ENCODE results near the gene PSMA7.
"Not testable (repeated sequence)": the region's sequence is repeated elsewhere in the genome, so short reads cannot be mapped to it uniquely, and the experiment has no call there.

PSMA7 gene

DNA sequence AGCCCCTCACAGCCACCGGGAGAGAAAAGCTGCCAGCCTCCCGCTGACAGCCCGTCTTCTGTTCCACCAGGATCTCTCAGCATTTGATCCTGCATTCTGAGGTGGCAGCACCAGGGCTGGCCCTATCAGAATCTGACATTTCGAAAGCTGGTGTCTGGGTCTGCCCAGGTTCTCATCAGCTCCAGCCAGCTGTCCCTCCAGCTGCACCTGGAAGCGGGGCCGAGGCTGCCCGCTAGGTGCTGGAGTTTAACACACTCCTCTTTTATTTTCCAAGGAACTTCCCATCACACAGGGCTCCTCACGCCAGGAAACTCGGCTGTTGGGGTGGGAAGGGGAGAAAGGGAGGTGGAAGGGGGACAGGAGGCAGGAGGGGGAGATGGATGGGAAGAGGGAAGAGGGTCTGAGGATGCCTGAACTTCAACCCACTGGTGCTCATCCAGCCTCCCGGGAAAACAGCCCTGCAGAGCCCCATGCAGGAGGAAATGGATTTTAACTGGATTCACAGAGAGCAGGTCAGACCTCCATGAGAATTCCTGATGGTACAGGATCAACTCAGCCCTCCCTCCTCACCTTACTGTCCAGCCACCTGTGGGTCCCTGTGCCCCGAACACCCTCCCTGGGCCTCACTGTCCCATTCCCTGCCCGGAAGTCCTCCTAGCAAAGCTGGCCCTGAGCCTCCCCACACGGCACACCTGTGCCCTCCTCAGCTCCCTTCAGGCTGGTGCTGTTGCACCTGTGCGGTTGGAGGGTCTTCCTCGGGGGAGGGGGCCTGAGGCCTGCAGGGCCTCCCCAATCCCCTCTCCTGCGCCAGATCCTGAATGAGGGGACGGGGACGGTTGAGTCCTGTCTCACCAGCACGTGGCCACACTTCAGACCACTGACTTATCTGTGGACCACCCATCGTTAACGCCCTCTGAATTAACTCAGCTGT lies 24.8 kb downstream of the PSMA7 start:
- DNase-seq: no peak

DNA sequence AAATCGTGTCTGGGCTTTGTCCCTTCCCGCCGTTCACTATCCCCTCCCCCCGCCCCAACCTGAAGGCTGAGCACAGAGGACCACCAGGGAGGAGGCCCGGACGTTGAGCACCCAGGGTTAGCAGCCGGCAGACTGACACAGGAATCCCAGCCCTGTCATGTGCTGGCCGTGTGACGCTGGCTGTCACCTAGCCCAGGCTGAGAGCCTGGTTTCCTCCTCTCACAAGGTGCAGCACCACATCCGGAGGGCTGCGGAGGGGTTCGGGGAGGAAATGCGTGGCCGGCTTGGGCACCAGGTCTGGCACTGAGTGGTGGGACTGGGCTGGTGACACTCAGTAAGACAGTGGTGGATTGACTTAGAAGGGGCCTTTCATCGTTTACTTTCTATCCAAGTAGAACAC lies 25.5 kb downstream of the PSMA7 start:
- DNase-seq: no peak

DNA sequence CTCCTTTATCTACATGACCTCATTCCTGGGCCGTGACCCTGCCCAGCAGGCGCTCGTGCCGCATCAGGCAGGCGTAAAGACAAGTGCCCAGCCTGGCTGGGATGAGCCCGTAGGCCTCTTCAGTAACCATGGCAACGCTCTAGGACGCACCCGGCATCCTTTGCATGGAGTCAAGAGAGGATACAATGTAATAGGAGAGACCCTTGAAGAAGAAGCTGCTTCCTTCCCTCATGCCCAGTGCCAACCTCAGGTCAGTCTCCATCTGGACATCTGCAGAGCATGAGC lies 25.9 kb downstream of the PSMA7 start:
- peak; percentile 67 for DNase-seq

DNA sequence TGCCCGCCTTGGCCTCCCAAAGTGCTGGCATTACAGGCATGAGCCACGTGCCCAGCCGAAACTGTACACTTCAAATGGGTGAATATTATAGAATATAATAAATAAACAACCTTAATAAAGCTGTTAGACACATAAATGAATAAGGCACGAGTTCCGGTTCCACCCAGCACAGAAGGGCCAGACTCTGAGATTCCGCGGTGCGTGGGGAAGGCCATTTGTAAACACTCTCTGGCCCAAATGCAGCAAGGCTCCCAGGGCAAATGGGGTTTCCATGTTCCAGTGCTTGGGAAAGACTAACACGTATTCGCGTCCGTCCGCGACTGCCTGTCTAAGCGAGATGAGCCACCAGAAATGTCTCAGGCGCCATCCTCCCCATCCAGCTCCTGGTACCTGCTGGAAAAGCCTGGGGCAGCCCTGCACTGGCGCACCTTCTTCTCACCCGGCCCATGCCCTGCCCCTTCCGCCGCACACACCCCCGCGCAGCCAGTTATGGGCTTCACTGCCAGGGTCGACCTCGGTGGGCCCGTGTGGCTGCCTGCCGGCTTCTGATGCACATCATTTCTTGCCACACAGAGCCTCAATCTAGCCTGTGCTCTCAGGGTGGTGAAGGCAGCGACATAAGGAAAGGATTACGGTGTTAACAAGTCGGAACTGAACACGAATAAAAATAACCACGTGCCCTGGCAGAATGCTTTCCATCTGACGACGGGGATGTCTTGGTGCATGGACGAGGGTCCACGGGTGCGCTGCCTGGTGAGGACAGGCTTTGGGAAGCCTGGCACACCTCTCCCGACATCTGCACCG lies 26.4 kb downstream of the PSMA7 start:
- DNase-seq: no peak

DNA sequence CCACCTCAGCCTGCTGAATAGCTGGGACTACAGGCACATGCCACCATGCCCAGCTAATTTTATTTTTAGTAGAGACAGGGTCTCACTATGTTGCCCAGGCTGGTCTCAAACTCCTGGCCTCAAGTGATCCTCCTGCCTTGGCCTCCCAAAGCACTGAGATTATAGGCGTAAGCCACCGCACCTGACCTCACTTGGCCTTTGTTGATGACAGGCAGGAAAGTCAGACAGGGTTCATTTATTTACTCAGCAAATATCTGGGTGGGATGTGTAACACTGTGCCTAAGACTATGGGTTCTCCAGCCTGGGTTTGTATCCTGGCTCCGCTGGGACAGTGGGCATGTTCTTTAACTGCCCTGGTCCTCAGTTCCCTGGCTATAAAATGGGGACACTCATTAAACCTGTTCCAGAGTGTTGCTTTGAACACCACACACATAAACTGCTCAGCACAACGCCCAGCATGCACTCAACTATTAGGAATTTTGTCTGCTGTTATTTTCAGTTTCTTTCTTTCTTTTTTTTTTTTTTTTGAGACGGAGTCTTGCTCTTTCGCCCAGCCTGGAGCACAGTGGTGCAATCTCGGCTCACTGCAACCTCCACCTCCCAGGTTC lies 27.3 kb downstream of the PSMA7 start:
- not testable (repeated sequence) for DNase-seq

DNA sequence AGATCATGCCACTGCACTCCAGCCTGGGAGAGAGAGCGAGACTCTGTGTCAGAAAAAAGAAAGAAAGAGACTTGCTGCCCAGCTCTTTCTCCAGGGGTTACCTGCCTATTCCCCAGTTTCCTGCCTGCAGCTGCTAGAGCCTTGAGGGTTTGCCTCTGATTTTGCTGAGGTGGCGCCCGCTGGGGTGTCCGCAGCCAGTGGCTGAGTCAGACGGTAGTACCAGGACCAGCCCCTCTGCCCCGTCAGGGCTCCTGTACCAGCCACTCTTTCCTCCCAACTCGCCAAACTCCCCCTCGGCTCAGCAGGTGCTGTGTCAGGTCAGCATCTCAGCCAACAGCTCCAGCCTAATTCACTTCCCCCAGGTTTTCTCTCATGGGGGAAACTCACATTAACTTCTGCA lies 28.3 kb downstream of the PSMA7 start:
- DNase-seq: no peak

DNA sequence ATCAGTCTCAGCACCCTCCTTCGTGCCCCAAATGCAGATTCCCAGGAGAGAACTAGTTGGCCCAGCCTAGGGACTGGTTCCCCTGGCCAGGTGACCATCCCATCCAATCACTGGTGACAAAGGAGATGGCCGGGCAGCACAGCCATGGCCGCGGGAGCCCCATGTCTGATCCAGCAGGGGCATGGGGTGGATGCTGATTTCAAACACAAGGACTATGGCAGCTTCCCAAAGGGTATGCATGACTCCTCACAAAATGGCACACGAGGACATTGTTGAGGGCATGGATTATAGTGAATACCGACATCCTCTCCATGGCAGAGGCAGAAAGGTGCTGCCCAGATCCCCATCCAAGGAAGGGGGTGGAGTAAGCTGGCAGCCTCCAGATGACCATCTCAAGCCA lies 30.8 kb downstream of the PSMA7 start:
- DNase-seq: no peak

DNA sequence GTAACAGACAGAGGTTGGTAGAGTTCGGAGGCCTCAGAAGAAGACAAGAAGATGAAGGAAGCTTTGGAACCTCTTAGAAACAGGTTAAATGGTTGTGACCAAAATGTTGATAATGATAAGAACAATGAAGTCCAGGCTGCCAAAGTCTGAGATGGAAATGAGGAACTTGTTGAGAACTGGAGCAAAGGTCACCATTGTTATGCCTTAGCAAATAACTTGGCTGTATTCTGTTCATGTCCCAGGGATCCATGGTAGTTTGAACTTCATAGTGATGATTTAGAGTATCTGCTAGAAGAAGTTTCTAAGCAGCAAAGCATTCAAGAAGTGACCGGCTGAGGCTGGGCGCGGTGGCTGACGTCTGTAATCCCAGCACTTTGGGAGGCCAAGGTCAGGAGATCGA lies 32.0 kb downstream of the PSMA7 start:
- DNase-seq: no peak

DNA sequence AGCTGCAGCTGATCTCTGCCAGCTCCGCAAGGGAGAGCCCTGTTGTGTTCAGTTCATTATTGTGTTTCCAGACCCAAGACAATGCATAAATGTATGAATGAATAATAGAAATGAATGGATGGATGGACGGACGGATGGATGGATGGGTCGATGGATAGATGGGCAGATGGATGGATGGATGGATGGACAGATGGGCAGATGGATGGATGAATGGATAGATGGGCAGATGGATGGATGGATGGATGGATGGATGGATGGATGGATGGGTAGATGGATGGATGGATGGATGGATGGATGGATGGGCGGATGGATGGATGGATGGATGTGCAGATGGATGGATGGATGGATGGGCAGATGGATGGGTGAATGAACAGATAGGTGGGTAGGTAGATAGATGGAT lies 37.6 kb downstream of the PSMA7 start:
- no peak for DNase-seq

DNA sequence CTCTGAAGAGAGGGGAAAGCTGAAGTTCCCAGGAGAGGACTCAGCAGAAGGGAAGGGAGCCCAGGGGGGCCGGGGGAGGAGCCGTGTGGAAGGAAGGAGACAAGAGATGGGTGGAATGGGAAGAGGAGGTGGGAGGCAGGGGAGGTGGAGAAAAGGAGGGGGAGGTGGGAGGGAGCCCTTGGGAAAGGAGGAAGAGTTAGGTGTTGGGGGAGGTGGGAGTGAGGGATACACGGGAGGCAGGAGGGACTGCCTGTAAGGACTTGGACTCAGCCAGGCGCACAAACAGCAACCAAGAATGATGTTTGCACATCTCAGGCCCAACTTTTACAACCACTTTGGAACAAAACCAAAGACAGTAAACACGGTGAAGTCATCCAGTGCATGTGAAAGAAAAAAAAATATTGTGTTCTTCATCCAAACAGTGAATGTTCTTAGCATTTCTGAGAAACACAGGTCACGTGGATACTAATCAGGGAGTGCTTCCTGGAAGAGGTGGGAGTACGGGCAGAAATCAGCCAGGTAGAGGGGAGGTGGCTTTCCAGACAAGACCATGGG lies 38.3 kb downstream of the PSMA7 start:
- DNase-seq: no peak

DNA sequence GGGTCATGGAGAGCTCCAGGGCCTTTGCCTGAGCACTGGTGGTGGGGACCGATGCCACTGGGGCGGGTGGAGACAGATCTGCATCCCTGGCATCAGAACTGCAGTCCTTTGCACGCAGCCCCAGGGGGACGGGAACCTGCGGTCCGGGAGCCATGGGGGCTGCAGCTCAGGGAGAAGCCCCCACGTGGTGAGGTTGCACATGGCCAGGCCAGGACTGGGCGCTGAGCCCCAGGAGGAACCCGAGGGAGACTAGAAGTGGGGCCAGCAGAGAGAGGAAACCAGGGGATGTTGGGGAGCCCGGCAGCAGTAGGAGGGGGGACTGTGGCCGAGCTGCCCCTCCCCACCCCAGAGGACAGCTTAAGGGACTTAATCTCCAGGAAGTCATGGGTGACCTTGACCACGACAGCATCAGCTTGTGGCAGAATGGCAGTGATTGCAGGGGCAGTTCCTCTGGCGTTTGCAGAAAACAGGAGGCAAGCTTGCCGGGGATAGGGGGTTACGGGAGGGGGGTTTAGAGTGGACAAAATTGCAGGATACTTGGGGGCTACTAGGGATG lies 38.9 kb downstream of the PSMA7 start:
- no peak for DNase-seq

DNA sequence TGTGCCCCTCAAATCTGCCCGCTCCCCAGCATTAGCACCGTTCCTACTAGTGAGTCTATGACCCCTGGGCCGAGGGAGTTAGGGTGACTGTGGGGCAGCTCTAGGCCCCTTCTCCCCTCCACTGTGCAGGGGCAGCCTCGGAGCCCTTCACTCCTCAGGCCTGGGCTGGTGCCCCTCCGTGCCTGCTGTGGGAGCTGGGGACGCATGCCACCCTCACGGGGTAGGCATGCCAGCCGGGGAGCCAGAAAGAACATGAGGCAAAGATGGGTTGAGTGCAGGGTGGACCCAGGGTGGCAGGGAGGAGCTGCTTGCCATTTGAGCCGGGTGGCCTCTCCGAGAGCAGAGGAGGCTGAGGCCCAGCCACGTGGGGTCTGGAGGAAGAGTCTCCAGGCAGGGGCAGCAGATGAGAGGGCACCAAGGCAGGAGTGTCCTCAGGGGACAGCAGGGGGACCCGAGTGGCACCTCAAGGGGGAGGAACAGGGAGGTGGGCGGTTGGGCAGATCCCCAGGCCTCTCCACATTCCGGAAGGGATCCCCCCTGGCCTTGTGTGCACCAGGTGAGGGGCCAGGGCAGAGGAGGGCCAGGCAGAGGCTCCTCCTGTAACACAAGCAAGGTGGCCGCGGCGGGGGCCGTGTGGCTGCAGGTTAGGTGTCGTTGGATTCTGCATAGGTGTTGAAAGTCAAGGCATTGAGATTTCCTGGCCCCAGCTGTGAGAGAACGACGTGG lies 39.5 kb downstream of the PSMA7 start:
- DNase-seq: no peak

DNA sequence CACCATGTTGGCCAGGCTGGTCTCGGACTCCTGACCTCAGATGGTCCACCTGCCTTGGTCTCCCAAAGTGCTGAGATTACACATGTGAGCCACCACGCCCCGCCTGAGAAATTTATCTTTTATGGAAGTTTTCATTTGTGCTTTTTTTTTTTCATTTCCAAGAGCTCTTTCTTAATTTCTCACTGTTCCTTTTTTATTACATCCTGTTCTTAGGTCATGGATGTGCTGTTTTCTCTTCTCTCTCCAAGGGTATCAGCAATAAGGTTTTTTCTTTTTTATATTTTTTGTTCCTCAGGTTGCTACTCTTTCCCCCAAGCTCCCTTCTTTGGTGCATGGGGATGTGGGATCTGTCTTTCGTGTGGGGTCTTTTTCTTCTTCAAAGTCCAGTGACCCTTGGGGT lies 42.1 kb downstream of the PSMA7 start:
- no peak for DNase-seq

DNA sequence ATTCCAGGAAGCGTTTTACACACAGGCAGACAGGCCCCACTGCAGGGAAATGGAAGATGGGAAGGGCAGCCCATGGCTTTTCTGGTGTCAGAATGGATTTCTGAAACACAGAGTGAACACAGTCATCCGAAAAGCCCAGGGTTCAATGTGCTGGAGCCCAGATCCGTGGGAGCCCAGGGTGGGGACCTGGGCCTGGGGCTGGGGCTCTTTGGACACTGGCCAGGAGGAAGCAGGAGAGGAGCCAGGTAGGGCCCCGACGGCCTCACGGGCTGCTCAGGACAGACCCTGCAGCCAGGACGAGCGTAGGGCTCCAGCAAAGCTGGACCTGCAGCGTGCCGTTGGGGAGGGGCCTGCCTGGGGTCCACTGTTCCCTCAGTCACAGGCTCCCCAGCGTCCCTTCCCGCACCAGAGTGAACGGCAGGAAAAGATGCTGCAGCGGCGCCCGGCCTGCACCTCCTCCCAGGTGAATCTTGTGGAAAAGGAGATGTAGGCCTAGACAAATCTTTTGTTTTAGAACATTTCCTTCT lies 45.2 kb downstream of the PSMA7 start:
- no peak for DNase-seq

DNA sequence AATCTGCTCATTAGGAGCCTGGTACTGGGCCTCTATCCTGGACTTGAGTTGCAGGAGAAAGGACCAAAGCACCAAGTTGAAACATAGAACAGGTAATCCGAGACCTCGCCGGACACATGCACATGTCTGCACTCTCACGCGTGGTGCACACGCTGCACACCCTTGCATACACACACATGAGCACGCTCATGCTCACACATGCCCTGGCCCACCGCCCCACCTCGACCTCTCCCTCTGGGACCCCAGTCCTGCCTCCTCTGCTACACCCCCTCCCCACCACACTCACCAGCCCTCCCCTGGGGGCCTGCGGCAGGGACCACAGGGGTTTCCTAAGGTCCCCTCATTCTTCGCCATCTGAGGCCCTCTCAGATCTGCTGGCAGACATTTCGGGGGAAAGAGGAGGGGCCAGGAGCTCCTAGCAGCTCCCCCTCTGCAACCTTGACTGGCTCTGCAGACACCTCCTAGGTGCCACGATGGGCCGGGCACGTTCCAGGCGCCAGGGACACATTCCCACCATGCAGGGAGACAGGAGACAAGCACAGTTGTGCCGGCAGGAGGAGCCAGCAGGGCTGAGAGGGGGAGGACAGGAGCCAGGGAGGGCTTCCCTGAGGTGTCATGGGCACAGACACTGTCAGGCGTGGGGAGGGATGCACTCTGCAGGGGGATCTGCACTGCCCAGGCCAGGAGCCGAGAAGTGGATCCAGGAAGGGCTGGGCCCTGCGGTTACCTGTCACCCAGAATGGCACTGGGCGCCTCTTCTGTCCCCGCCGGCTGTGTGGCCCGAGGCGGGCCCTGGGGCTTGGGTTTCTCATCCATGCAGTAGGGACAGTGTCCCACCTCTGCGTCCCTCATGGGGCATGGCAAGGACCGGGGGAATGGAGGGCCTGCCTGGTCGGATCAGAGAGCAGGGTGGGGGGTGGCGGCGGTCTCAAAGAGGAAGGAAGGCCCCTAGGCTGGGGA lies 46.5 kb downstream of the PSMA7 start:
- no peak for DNase-seq

DNA sequence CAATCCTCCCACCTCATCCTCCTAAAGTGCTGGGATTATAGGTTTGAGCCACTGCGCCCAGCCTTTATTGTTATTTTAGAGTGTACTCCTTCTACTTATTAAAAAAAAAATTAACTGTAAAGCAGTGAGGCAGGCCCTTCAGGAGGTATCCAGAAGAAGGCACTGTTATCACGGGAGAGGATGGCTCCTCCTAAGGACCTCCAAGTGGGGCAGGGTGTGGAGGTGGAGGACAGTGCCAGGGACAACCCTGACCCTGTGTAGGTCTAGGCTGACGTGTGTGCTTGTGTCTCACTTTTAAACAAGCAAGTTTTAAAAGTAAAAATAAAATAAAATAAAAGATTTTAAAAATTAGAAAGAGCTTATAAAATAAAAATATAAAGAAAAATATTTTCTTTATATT lies 53.8 kb downstream of the PSMA7 start:
- no peak for DNase-seq

DNA sequence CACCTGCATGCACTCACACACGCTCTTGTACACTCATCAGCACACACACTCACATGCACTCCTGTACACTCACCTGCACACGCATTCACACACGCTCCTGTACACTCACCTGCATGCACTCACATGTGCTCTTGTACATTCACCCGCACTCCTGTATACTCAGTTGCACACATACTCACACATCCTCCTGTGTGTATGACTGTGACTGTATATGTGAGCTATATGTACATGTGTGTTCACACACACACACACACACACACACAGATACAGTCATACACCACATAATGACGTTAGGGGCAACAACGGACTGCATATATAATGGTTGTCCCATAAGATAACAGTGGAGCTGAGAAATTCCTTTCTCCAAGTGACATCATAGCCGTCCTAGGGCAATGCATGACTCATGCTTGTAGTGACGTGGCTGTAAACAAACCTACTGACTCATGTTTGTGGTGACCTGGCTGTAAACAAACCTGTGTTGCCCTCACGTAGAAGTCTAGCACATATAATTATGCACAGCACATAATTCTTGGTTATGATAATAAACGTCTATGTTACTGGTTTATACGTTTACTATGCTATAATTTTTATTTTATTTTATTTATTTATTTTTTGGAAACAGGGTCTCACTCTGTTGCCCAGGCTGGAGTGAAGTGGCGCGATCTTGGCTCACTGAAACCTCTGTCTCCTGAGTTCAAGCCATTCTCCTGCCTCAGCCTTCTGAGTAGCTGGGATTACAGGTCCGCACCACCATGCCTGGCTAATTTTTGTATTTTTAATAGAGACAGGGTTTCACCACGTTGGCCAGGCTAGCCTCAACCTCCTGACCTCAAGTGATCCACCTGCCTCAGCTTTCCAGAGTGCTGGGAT lies 54.7 kb downstream of the PSMA7 start:
- DNase-seq: no peak

DNA sequence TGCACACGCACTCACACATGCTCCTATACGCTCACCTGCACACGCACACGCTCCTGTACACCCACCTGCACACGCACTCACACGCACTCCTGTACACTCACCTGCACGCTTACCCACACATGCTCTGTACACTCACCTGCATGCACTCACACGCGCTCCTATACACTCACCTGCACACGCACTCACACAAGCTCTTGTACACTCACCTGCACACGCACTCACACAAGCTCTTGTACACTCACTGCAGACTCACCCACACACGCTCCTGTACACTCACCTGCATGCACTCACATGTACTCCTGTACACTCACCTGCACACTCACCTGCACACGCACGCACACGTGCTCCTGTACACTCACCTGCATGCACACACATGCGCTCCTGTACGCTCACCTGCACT lies 55.6 kb downstream of the PSMA7 start:
- DNase-seq: no peak

DNA sequence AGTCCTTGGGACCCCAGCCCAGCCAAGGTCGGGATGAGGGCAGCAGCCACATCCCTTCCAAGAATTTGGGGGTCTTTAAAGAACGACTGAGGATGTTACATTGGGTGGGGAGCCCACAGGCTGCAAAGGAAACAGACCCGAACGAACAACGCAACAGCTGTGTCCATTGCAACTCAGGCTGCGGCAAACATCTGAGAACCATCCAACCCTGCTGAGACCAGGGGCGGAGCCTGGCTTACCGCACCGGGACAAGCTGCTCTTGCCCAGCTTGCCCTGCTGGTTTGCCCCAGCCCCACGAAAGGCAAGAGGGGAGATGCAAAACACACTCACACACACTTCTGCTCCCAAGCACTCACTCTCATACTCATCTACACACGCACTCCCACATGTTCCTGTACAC lies 56.0 kb downstream of the PSMA7 start:
- DNase-seq: no peak

Measured in DMS79 (cell line).